ENCODE data around the gene UBA6. TPM values are rescaled to one million over a fixed set of nuclear protein-coding genes. Genes with fewer than 3 reads are reported as not detected.
A peak's percentile ranks its signal among the peaks of the same experiment; 100 is the strongest.

Gene UBA6
- total RNA-seq, 1 donor from 2014 or later: 141 TPM

- Mint-ChIP-seq H3K27ac (ENCODE audit: unreplicated experiment) (peak overlapping the region; percentile 79), H3K9me3 (ENCODE audit: unreplicated experiment) (no peaks in the 10 kb centered on the region), H3K4me1 (ENCODE audit: low read depth, unreplicated experiment) (peaks cover 19% of the 10 kb centered on the region), H3K36me3 (ENCODE audit: low read depth, unreplicated experiment) (peaks cover 21% of the 10 kb centered on the region), H3K4me3 (ENCODE audit: unreplicated experiment) (no peak overlapping the region), H3K27me3 (ENCODE audit: low read depth, unreplicated experiment) (no peaks in the 10 kb centered on the region)
- no peak for DNase-seq (ENCODE audit: low read depth)
- no peak overlapping the region for H3K9ac ChIP-seq (ENCODE audit: low read length)
- FAIRE-seq: no peak
- peak overlapping the region; percentile 15 for H3K27ac ChIP-seq (ENCODE audit: low read depth, low read length)
- H3K36me3 ChIP-seq (ENCODE audit: insufficient read depth, low read length): peaks cover 3% of the 10 kb centered on the region
- TF ChIP-seq CTCF (IDR thresholded peaks at IDR 0.05; ENCODE audit: insufficient read depth, low read depth, low read length) (no peak), EZH2 (IDR thresholded peaks at IDR 0.05; ENCODE audit: insufficient read depth, low read length) (no peak)
- H3K9me3 ChIP-seq (ENCODE audit: insufficient read depth, low read depth, low read length): no peaks in the 10 kb centered on the region
- H3K27me3 ChIP-seq (ENCODE audit: insufficient read depth, low read length): no peaks in the 10 kb centered on the region
- peak overlapping the region; percentile 10 for H3K4me2 ChIP-seq (ENCODE audit: low read length)
- no peak overlapping the region for H3K4me3 ChIP-seq (ENCODE audit: insufficient read depth, low read depth, low read length)
- H3K79me2 ChIP-seq (ENCODE audit: insufficient read depth, low read length): no peaks in the 10 kb centered on the region
- H3K4me1 ChIP-seq (ENCODE audit: insufficient read depth, low read length): peaks cover 19% of the 10 kb centered on the region
- H4K20me1 ChIP-seq (ENCODE audit: insufficient read depth, low read length): no peaks in the 10 kb centered on the region
- H2AFZ ChIP-seq (ENCODE audit: low read depth, low read length): no peak overlapping the region
Observed at GRCh38 chr4:67721315-67721769, 20.4 kb upstream of the UBA6 start.

- TF ChIP-seq CTCF (IDR thresholded peaks at IDR 0.05; ENCODE audit: insufficient read depth, low read depth, low read length) (no peak), EZH2 (IDR thresholded peaks at IDR 0.05; ENCODE audit: insufficient read depth, low read length) (no peak)
- H3K27me3 Mint-ChIP-seq (ENCODE audit: low read depth, unreplicated experiment): no peaks in the 10 kb centered on the region
- no peak overlapping the region for H3K4me3 ChIP-seq (ENCODE audit: insufficient read depth, low read depth, low read length)
- H3K4me1 ChIP-seq (ENCODE audit: insufficient read depth, low read length): peaks cover 8% of the 10 kb centered on the region
- peaks cover 24% of the 10 kb centered on the region for H3K36me3 Mint-ChIP-seq (ENCODE audit: low read depth, unreplicated experiment)
- no peak overlapping the region for H2AFZ ChIP-seq (ENCODE audit: low read depth, low read length)
- no peak overlapping the region for H3K4me2 ChIP-seq (ENCODE audit: low read length)
- peaks cover 3% of the 10 kb centered on the region for H3K79me2 ChIP-seq (ENCODE audit: insufficient read depth, low read length)
- no peaks in the 10 kb centered on the region for H3K9me3 ChIP-seq (ENCODE audit: insufficient read depth, low read depth, low read length)
- no peaks in the 10 kb centered on the region for H3K9me3 Mint-ChIP-seq (ENCODE audit: unreplicated experiment)
- DNase-seq (ENCODE audit: low read depth) (no peak), FAIRE-seq (no peak)
- H4K20me1 ChIP-seq (ENCODE audit: insufficient read depth, low read length): no peaks in the 10 kb centered on the region
- H3K9ac ChIP-seq (ENCODE audit: low read length): no peak overlapping the region
- H3K4me3 Mint-ChIP-seq (ENCODE audit: unreplicated experiment): no peak overlapping the region
- peaks cover 3% of the 10 kb centered on the region for H3K36me3 ChIP-seq (ENCODE audit: insufficient read depth, low read length)
- no peak overlapping the region for H3K27ac Mint-ChIP-seq (ENCODE audit: unreplicated experiment)
- no peak overlapping the region for H3K27ac ChIP-seq (ENCODE audit: low read depth, low read length)
- H3K4me1 Mint-ChIP-seq (ENCODE audit: low read depth, unreplicated experiment): peaks cover 12% of the 10 kb centered on the region
- H3K27me3 ChIP-seq (ENCODE audit: insufficient read depth, low read length): no peaks in the 10 kb centered on the region
Observed at GRCh38 chr4:67719953-67720617, 19.1 kb upstream of the UBA6 start.

DNA sequence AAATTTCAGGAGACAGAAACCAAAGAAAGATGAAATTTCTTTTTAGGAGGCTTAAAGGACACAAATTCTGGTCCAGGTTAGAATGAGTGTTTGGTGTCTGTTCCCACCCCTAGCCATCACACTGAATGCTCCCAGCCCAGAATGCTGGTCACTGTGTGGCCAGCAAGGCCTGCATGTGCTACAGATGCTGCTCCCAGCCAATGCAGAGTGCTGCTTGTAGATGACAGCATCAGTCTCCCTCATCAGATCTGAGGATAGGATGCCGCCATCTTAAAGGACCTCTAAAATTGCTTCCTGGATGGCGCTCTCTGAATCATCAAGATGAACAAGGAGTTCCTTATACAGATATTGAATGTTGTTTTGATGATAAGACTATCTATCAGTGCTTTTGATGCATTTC lies 17.9 kb upstream of the UBA6 start:
- Mint-ChIP-seq H3K4me1 (ENCODE audit: low read depth, unreplicated experiment) (peaks cover 21% of the 10 kb centered on the region), H3K27me3 (ENCODE audit: low read depth, unreplicated experiment) (no peaks in the 10 kb centered on the region), H3K27ac (ENCODE audit: unreplicated experiment) (no peak overlapping the region), H3K9me3 (ENCODE audit: unreplicated experiment) (no peaks in the 10 kb centered on the region), H3K4me3 (ENCODE audit: unreplicated experiment) (no peak overlapping the region), H3K36me3 (ENCODE audit: low read depth, unreplicated experiment) (peaks cover 26% of the 10 kb centered on the region)
- Histone ChIP-seq H3K9me3 (ENCODE audit: insufficient read depth, low read depth, low read length) (no peaks in the 10 kb centered on the region), H3K27me3 (ENCODE audit: insufficient read depth, low read length) (no peaks in the 10 kb centered on the region), H4K20me1 (ENCODE audit: insufficient read depth, low read length) (no peaks in the 10 kb centered on the region), H3K4me2 (ENCODE audit: low read length) (no peak overlapping the region), H3K4me3 (ENCODE audit: insufficient read depth, low read depth, low read length) (no peak overlapping the region), H2AFZ (ENCODE audit: low read depth, low read length) (no peak overlapping the region), H3K27ac (ENCODE audit: low read depth, low read length) (no peak overlapping the region), H3K36me3 (ENCODE audit: insufficient read depth, low read length) (peaks cover 3% of the 10 kb centered on the region), H3K4me1 (ENCODE audit: insufficient read depth, low read length) (peaks cover 16% of the 10 kb centered on the region), H3K9ac (ENCODE audit: low read length) (no peak overlapping the region), H3K79me2 (ENCODE audit: insufficient read depth, low read length) (peaks cover 6% of the 10 kb centered on the region)
- TF ChIP-seq CTCF (IDR thresholded peaks at IDR 0.05; ENCODE audit: insufficient read depth, low read depth, low read length): no peak
- no peak for TF ChIP-seq EZH2 (IDR thresholded peaks at IDR 0.05; ENCODE audit: insufficient read depth, low read length)
- no peak for FAIRE-seq
- DNase-seq (ENCODE audit: low read depth): no peak

All from astrocyte (in vitro differentiated cells and primary cell).